SW480 (cell line): Measurements from ENCODE around the gene JAKMIP1.

Experiments used
- DNase-seq: peaks from one replicate; pipeline ENCODE4 v3.0.0-alpha.2; 2016; ENCODE audit warnings: low spot score

Gene JAKMIP1

DNA sequence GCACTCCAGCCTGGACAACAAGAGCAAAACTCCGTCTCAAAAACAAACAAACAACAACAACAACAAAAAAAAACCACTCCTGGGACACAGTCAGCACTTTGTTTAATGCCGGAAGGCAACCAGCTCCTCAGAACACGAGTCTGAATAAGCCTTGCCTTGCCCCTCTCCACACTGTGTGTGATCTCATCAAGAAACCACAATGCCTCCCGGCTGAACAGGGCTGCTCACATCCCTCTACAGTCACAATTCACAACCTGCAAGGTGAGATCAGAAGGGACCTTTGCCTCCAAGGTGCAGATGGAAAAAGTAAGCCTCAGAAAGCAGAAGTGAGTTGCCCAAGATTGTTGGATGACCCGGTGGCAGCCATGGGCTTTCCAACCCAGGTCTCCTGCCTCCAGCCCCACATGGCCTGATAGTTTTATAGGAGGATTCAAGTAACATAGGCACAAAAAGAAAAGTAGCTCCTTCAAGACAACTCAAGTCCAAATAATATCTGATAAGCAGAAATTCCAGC, 80.8 kb downstream of the JAKMIP1 start:
- no peak for DNase-seq

DNA sequence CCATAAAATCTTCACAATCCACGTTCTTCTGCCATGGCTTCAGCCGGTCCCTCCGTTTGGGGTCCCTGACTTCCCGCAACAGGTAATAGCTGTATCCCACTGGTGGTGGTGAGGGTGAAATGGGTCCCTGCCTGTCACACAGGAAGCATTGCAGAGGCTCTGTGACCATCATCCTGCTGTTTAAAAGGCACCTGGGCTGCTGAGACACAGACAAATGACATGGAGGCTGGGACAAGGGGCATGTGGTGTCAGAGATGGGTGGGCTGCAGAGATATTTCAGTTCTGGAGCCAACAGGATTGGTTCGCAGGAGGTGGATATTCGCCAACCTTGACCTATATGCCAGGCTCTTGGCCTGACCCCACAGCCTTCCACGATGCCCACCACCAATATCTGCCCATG, 82.1 kb downstream of the JAKMIP1 start:
- DNase-seq, result no peak

- DNase-seq, result no peak
These were observed 83.6 kb downstream of the JAKMIP1 start for GRCh38 chr4:6116696-6117285.

- no peak for DNase-seq
These were observed 84.4 kb downstream of the JAKMIP1 start for GRCh38 chr4:6115746-6116586.

DNA sequence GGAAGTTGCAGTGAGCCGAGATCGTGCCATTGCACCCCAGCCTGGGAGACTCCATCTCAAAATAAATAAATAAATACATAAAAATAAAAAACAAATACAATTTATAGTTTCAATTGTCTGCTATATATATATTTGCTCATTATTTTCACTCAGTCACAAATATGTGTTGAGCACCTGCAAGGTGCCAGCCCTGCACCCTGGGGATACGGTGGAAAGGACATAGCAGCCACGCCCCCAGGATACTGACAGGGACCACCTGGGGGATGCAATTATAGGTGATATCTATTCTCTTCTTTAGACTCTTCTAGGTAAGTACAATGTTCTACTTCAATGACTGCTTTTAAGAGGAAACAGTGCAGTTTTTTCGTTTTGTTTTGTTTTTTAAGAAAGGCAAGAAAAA, 85.0 kb downstream of the JAKMIP1 start:
- DNase-seq, result no peak

GRCh38 chr4:6114601-6115000, 85.7 kb downstream of the JAKMIP1 start:
- DNase-seq, result no peak

- DNase-seq, result no peak
These were observed 86.2 kb downstream of the JAKMIP1 start for GRCh38 chr4:6114181-6114580.

- no peak for DNase-seq
These were observed 86.7 kb downstream of the JAKMIP1 start for GRCh38 chr4:6113641-6114040.

DNA sequence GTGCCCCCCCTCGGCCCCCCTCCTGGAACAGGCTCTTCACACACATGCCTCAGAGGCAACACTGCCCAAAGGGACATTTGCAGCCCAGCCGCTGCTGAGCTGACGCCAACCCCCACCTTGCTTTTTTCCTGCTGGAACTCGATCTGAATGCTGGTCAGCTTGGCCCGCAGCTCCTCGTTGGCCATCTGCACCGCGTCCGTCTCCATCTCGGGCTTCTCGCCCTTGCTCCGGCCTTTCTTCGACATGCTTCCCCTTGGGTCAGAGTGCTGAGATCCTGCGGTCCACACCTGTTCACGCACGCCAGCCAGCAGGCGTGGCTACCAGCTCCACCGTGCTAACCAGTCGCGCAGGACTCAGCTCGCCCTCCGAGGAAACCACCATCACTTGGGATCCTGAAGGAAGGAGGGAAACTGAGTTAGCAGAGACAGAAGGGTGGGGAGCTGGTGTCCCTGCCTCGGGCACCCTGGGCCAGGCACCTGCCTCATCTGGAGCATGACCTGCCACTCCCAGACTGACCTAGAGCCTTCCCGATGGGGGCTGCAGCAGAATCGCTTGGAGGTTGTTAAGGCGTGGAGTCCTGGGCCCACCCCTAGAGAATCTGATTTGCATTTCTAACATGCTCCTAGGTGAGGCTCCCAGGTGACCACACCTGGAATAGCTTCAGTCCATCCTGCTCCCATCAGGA, 87.6 kb downstream of the JAKMIP1 start:
- DNase-seq, result no peak

- DNase-seq, result no peak
These were observed 88.9 kb downstream of the JAKMIP1 start for GRCh38 chr4:6111354-6111960.

GRCh38 chr4:6110681-6111353, 89.5 kb downstream of the JAKMIP1 start:
- no peak for DNase-seq

- peak; percentile 43 for DNase-seq
These were observed 90.3 kb downstream of the JAKMIP1 start for GRCh38 chr4:6109842-6110560.

- no peak for DNase-seq
These were observed 92.5 kb downstream of the JAKMIP1 start for GRCh38 chr4:6107886-6108285.

DNA sequence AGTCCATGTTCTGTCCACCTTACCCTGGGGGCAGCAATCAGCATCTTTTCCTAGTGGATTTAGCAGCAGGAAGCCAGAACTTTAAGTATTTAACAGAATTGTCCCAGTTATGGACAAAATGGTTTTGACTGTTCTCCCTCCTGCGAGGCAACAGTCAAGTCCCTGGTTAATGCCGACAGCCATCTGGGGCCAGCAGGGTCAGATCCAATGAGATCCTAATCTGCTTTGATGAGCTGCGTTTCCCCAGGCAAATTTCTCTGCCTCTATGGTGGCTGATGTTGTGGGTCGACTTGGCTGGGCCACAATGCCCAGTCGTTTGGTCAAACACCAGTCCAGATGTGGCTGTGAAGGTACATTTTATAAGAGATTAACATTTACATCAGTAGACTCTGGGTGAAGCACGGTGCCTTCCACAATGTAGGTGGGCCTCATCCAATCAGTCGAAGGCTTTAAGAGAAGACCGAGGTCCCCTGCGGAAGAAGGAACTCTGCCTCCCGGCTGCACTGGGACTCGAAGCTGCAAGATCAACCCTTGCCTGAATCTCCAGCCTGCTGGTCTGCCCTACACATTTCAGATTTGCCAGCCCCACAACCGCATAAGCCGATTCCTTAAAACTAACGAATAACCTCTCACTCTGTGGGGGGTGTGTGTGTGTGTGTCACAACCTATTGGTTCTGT, 93.1 kb downstream of the JAKMIP1 start:
- DNase-seq, result no peak

DNA sequence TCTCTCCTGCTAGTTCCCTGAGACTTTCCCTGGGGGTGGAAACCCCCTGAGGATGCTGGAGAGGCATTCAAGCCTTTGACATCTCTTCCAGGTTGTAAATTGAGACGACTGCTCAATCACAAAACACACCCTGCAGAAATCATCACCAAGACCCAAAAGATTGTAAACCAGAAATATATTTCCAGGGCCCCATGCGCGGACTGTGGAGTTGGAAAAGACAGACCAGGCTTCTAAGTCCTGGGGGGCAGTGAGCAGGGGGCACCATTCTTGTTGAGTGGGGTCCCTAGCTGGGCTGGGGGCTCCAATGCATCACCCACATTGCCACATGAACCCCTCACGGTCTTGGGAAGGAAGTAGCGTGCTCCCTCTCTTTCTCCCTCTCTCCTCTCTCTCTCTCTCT, 94.2 kb downstream of the JAKMIP1 start:
- no peak for DNase-seq

- DNase-seq, result no peak
These were observed 94.9 kb downstream of the JAKMIP1 start for GRCh38 chr4:6105311-6105911.

DNA sequence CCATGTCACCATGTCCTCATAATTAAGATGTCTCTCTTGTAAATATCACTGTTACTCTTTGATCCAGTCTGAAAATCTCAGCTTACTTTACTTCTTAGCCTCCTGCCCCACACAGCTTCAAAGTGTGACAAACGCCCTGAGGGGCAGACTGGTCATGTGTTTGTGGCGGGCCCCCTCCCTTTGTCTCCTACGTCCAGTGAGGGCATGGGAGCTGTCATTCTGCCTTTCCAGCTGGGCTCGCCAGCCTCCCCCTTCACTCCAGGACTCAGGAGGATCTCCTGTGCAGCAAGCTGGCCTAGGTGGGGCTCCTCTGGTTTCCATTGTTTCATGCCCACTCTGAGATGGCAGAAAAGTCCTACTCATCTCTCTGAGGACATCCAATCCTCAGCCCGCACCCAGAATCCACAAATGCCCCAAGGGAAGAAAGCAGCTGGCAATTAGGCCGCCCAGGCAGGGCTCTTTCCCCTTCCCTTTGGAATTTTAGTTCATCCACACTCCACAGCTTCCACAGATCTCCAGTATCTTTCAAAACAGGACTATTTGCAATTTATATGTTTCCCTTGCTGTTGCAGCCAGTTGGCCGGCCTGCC, 95.7 kb downstream of the JAKMIP1 start:
- no peak for DNase-seq

DNA sequence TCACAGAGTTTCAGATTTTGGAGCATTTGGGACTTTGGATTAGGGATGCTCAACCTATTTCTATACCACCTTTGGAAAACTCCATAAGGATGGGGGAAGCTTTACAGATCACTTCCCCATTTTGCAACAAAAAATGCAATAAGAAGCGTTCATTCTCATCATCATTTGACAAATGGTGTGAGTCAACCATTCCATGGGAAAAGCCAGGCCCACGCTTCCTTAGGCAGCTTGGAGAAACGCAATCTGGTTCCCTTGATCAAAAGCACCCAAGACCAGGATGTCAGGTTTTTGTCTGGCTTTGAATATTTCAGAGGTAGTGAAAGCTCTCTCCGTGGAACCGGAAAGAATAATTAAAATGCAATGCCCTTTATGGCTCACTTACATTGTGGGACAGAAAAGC, 102.8 kb downstream of the JAKMIP1 start:
- no peak for DNase-seq

- no peak for DNase-seq
These were observed 104.5 kb downstream of the JAKMIP1 start for GRCh38 chr4:6095897-6096296.
